HepG2 (cell line): Measurements from ENCODE around the gene KRT7.

Experiments
- RAD21 ChIP-seq: fragments of 450-650 bp; formaldehyde crosslinking; IDR thresholded peaks from 2 replicates; pipeline ENCODE4 v1.5.0; 2020; ENCODE audit warnings: mild to moderate bottlenecking
- YEATS4 ChIP-seq: sonication (generic); formaldehyde crosslinking; IDR thresholded peaks from 2 replicates; pipeline ENCODE4 v1.4.0; 2020; ENCODE audit warnings: missing genetic modification reagents, borderline replicate concordance
- ZNF496 ChIP-seq: sonication (generic); formaldehyde crosslinking; IDR thresholded peaks from 2 replicates; pipeline ENCODE4 v1.8.1; 2023; ENCODE audit warnings: mild to moderate bottlenecking, moderate library complexity, missing genetic modification reagents; ENCODE audit not compliant: insufficient replicate concordance
- ZNF776 ChIP-seq: sonication (generic); formaldehyde crosslinking; IDR thresholded peaks from 2 replicates; pipeline ENCODE4 v1.4.0; 2020; ENCODE audit warnings: mild to moderate bottlenecking, missing genetic modification reagents

- TF ChIP-seq YEATS4 = no peak
- TF ChIP-seq ZNF496 (CRISPR knock-in tag) = no peak
- no peak for TF ChIP-seq ZNF776 (CRISPR knock-in tag)
- TF ChIP-seq RAD21 (CRISPR knock-in tag) = no peak
Observed at GRCh38 chr12:52243856-52244614, 11.0 kb downstream of the KRT7 start.
